Measurements from ENCODE around the gene HUNK. TPM values are rescaled to one million over a fixed set of nuclear protein-coding genes. Genes with fewer than 3 reads are reported as not detected.

The HUNK gene
- total RNA-seq, 1 donor, result under 0.01 TPM

- Histone ChIP-seq H3K4me3 (ENCODE audit: insufficient read depth, low read length) (no peak overlapping the region), H4K20me1 (ENCODE audit: insufficient read depth, low read length) (no peaks in the 10 kb centered on the region), H2AFZ (ENCODE audit: low read length) (no peak overlapping the region), H3K9me3 (ENCODE audit: low read depth, low read length) (no peaks in the 10 kb centered on the region), H3K4me1 (ENCODE audit: insufficient read depth, low read length) (no peaks in the 10 kb centered on the region), H3K79me2 (ENCODE audit: insufficient read depth, low read length) (no peaks in the 10 kb centered on the region), H3K27me3 (ENCODE audit: insufficient read depth, low read length) (no peaks in the 10 kb centered on the region), H3K4me2 (ENCODE audit: insufficient read depth, low read length) (no peak overlapping the region), H3K27ac (ENCODE audit: low read depth, low read length) (no peak overlapping the region), H3K36me3 (ENCODE audit: insufficient read depth, low read length) (no peaks in the 10 kb centered on the region)
- TF ChIP-seq CTCF (IDR thresholded peaks at IDR 0.05; ENCODE audit: extremely low read depth, low read depth, low read length), result no peak
- DNase-seq (ENCODE audit: insufficient read length, low spot score, missing footprints), result no peak
Measured at GRCh38 chr21:31846690-31847089, 26.1 kb upstream of the HUNK start.

GRCh38 chr21:31847761-31848160, 25.1 kb upstream of the HUNK start:
- H2AFZ ChIP-seq (ENCODE audit: low read length), result no peak overlapping the region
- no peaks in the 10 kb centered on the region for H3K36me3 ChIP-seq (ENCODE audit: insufficient read depth, low read length)
- DNase-seq (ENCODE audit: insufficient read length, low spot score, missing footprints), result no peak
- no peaks in the 10 kb centered on the region for H3K9me3 ChIP-seq (ENCODE audit: low read depth, low read length)
- no peaks in the 10 kb centered on the region for H3K27me3 ChIP-seq (ENCODE audit: insufficient read depth, low read length)
- H3K4me1 ChIP-seq (ENCODE audit: insufficient read depth, low read length), result no peaks in the 10 kb centered on the region
- no peak overlapping the region for H3K27ac ChIP-seq (ENCODE audit: low read depth, low read length)
- no peak overlapping the region for H3K4me3 ChIP-seq (ENCODE audit: insufficient read depth, low read length)
- no peaks in the 10 kb centered on the region for H4K20me1 ChIP-seq (ENCODE audit: insufficient read depth, low read length)
- TF ChIP-seq CTCF (IDR thresholded peaks at IDR 0.05; ENCODE audit: extremely low read depth, low read depth, low read length), result no peak
- no peak overlapping the region for H3K4me2 ChIP-seq (ENCODE audit: insufficient read depth, low read length)
- H3K79me2 ChIP-seq (ENCODE audit: insufficient read depth, low read length), result no peaks in the 10 kb centered on the region

- H3K4me1 ChIP-seq (ENCODE audit: insufficient read depth, low read length), result no peaks in the 10 kb centered on the region
- H3K27me3 ChIP-seq (ENCODE audit: insufficient read depth, low read length), result no peaks in the 10 kb centered on the region
- no peaks in the 10 kb centered on the region for H4K20me1 ChIP-seq (ENCODE audit: insufficient read depth, low read length)
- H3K9me3 ChIP-seq (ENCODE audit: low read depth, low read length), result no peaks in the 10 kb centered on the region
- no peak overlapping the region for H3K4me3 ChIP-seq (ENCODE audit: insufficient read depth, low read length)
- H3K4me2 ChIP-seq (ENCODE audit: insufficient read depth, low read length), result no peak overlapping the region
- no peak for DNase-seq (ENCODE audit: insufficient read length, low spot score, missing footprints)
- no peaks in the 10 kb centered on the region for H3K79me2 ChIP-seq (ENCODE audit: insufficient read depth, low read length)
- no peak overlapping the region for H3K27ac ChIP-seq (ENCODE audit: low read depth, low read length)
- H3K36me3 ChIP-seq (ENCODE audit: insufficient read depth, low read length), result no peaks in the 10 kb centered on the region
- H2AFZ ChIP-seq (ENCODE audit: low read length), result no peak overlapping the region
- no peak for TF ChIP-seq CTCF (IDR thresholded peaks at IDR 0.05; ENCODE audit: extremely low read depth, low read depth, low read length)
Measured at GRCh38 chr21:31848326-31848985, 24.4 kb upstream of the HUNK start.

- Histone ChIP-seq H2AFZ (ENCODE audit: low read length) (no peak overlapping the region), H4K20me1 (ENCODE audit: insufficient read depth, low read length) (no peaks in the 10 kb centered on the region), H3K27me3 (ENCODE audit: insufficient read depth, low read length) (no peaks in the 10 kb centered on the region), H3K36me3 (ENCODE audit: insufficient read depth, low read length) (no peaks in the 10 kb centered on the region), H3K4me2 (ENCODE audit: insufficient read depth, low read length) (no peak overlapping the region), H3K4me1 (ENCODE audit: insufficient read depth, low read length) (no peaks in the 10 kb centered on the region), H3K9me3 (ENCODE audit: low read depth, low read length) (no peaks in the 10 kb centered on the region), H3K27ac (ENCODE audit: low read depth, low read length) (no peak overlapping the region), H3K4me3 (ENCODE audit: insufficient read depth, low read length) (no peak overlapping the region), H3K79me2 (ENCODE audit: insufficient read depth, low read length) (no peaks in the 10 kb centered on the region)
- DNase-seq (ENCODE audit: insufficient read length, low spot score, missing footprints), result no peak
- TF ChIP-seq CTCF (IDR thresholded peaks at IDR 0.05; ENCODE audit: extremely low read depth, low read depth, low read length), result no peak
Measured at GRCh38 chr21:31850886-31851285, 21.9 kb upstream of the HUNK start.
